HG02678 (cell line): Measurements from ENCODE around the gene BTNL3.

Experiments used
- ATAC-seq: cut with Tn5 transposase; IDR thresholded peaks from one replicate; pipeline ENCODE4 v1.9.1; 2021; ENCODE audit warnings: mild to moderate bottlenecking, moderate library complexity; ENCODE audit not compliant: unreplicated experiment

Gene BTNL3

DNA sequence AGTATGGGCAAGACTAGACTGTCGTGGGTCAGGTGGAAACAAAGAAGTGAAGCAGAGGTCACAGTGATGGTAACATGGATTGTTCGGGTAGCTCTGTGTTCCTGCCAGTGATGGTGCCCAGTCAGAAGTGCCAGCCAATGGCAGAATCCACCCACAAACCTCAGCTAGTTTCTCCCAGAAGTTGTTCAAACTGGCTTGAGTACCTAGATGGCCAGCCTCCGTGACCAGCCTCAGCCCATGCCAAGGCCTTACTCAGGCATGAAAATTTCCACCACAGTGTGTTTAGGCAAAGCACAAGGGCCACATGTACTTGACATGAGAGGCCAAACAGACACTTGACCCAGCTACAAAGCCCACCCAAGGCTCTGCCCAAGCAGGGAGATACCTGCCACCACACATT, 32.0 kb downstream of the BTNL3 start:
- no peak for ATAC-seq

DNA sequence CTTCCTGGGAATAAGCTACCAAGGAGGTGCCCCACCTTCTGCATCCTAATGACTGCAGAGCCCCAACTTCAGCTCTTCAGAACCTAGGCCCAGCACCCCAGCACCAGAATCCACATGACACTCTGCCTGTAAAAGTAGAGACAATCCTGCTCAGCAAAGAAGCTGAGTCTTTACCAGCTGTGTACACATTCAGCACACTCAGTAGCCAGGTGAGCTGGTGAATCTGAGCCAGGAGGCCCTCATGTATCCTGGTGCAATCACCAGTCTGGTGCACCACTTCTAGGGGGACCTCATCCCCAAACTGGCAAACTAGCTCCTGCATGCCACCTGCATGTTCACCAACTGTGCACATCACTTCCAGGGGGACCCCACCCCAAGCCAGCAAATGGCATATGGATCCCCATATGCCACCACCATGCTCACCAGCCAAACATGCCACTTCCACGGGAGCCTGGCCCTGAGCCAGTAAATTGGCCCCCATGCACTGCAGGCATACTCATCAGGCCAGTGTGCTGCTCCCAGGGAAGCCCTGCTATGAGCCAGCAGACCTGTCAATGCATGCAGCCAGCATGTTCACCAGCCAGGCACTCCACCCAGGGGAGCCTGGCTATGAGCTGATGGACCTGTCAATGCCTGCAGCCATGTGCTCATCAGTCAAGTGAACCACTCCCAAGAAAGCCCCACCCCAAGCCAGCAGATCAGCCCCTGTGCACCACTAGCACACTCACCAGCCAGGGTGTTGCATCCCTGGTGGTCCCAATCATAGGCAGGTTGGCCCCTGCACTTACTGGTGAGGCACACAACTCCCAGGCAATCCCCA, 35.8 kb downstream of the BTNL3 start:
- no peak for ATAC-seq

DNA sequence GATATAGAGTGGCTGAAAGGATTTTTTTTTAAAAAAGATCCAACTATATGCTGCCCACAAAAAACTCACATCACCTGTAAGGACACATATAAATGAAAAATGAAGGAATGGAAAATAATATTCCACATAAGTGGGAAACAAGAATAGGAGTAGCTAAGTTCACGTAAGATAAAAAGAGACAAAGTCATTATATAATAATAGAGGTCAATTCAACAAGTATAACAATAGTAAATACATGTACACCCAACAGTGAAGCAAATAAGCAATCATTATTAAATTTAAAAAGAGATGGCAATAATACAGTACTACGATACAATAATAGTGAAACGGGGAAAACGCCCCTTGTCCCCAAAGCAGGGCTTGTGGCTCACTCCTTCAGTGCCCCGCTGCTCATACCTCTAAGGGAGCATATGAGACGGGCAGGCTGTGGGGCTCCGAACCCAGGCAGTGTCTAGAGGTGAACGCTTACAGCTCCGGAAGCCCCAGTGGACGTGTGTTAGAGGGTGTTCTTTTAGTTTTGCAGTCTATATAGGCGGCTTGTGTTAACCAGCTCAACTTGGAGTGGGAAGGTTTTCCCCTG, 38.9 kb downstream of the BTNL3 start:
- no peak for ATAC-seq

- no peak for ATAC-seq
These were observed 39.6 kb downstream of the BTNL3 start for GRCh38 chr5:181028032-181028819.

DNA sequence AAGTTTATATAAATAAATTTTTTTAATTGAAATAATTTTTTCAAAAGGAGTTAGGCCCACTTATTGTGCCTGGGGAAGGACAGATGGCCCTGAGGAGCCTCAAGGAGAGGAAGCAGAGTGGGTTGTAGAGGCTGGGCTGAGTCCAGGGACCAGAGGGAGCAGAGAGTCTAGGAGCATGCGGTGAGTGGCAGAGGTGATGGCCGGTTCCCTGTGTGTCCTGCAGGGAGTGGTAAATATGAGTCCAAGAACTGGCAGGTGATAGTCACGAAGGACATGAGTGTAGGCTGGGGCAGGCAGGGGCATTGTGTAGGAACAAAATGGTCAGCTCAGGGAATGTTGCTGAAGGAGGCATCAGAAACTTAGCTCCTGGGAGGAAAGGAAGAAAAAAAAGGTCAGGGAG, 43.1 kb downstream of the BTNL3 start:
- no peak for ATAC-seq

DNA sequence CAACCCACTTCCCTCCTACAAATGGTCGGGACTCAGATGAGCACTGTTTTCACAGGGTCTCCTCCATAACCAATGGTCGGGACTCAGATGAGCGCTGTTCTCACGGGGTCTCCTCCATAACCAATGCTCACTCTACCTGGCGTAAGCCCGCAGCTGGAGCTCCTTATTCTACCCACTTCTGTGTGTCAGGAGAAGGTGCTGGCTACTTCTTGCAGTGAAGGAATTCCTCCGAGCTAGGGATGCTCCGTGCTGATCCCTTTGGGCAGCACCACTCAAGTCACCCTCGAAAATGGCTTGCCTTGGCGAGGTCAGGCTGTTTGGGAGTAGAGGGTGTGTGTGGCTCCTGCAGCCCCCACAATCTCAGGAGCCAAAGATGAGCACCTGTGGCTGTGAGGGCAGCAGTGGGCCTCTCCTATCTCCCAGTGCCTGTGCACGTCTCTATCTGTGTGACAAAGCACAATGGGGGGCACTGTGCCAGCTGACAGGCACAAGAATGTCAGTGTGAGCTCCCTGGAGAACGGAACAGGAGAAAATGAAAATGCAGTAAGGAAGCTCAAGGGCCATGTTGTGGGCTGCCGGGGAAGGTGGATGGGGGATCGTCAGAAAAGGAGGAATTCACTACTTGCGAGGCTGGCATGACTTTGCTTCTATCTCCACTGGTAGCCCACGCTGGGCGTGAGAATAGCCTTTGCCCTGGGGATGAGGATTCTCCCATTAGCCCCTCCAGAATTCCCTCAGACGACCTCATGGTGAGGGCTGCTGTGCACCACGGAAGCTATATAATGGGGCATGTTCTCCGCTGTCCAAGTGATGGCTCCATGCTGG, 47.6 kb downstream of the BTNL3 start:
- no peak for ATAC-seq

DNA sequence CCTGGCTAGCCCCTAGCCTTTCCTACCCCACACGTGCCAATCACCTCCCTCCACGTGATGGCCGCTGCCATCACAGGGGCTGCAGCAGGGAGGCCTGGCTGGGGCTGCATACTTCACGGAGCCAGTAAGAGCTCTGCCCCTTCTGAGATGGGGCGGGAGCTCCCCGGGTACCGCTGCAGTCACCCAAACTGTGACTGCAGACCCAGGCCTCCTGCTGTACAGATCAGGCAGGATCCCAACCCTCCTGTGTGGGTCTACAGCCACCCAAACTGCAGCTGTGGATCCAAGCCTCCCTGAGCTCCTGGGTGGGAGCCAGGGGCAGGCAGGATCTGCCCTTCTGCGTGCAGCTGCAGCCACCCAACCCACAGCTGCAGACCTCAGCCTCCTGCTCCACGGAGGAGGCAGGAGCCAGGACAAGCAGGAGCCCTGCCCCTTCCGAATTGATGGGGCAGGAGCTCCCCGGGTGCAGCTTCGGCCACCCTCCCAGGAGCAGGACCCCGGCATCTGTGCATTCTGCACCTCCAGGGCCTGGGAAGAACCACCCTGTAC, 48.2 kb downstream of the BTNL3 start:
- no peak for ATAC-seq

GRCh38 chr5:181037365-181037861, 48.8 kb downstream of the BTNL3 start:
- ATAC-seq = no peak

- ATAC-seq = no peak
These were observed 50.8 kb downstream of the BTNL3 start for GRCh38 chr5:181039471-181039870.

- ATAC-seq = no peak
These were observed 51.4 kb downstream of the BTNL3 start, which contains the start of gene BTNL9 for GRCh38 chr5:181039931-181040630. Gene BTNL9, plus strand, starts transcription at chr5:181040266. Its CDS starts 5,224 bp downstream, at chr5:181045490.

GRCh38 chr5:181040631-181040945, 51.9 kb downstream of the BTNL3 start:
- ATAC-seq = no peak

DNA sequence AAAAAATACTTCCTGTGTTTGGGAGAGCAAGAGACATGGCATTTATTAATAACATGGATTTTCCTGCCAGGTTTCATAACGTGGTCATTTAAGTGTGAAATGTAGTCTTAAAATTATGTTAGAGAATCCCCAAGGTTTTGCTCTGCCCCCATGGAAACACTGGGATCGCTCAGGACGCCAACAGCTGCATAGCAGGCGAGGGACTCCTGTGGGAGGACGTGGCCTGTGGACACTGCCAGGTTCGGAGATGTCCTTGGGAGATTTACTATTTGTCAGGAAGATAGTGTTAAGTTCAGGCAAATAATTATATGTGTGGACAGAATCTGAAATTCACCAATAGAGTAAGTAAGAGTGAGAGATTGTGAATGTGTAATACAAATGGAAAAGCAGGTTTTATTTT, 52.4 kb downstream of the BTNL3 start:
- no peak for ATAC-seq

- ATAC-seq = no peak
These were observed 53.5 kb downstream of the BTNL3 start for GRCh38 chr5:181042036-181042713.

GRCh38 chr5:181042722-181043121, 54.1 kb downstream of the BTNL3 start:
- no peak for ATAC-seq

DNA sequence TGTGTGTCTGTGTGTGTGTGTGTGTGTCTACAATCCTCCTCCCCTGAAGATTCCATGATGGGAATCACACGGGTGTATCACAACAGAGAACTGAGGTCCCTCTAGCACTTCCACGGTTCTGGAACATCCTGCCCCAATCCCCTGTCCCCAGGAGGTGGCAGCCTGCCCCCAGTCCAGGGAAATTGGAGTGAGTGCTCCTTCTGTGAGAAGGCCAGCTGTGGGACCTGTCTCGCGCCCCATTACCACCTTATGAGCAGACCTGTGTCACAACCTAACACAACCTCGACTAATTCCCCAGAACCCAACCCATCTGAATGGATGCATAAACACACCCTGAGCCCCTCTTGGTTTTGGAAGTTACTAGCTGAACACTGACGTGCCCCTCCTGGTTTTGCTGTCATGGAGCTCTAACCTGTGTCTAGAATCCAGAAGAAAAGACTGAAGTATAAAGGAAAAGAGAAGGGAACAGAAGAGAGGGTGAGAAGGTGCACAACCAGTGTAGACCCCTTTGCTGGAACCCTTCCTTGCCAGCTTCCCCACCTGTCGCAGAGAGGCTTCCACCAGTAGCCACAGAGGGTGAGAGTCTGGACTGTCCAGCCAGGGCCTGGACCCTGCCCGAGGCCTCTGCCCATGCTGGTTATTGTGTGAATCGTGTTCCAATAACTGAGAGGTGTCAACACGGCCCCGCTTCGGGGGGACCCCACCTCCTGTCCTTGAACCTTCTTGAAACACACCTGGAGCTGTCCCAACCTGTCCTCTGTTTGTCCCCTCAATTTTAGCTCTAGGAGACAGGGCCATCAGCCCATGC, 54.8 kb downstream of the BTNL3 start:
- no peak for ATAC-seq

DNA sequence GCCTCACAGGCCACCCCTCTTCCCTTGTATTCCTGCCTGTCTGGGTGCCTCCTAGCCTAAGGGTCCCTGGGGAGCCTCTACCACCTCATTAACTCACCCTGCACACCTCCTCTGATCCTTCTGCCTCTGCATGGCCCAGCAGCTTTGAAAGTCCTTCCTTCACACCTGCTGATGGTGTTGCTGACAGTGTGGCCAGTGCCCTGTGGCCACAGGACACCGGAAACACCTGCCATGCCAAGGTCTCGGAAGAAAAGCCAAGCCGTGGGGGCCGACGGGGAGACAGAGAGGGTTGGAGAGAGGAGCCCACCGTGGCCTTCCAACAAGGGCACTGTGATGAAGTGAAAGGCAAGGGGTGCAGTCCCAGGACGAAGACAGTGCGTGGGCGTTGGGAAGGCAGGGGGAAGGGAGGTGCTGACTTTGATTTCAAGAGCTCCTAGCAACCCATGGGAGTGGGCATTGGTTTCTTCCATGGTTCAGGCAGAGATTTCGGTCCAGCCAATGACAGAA, 55.5 kb downstream of the BTNL3 start:
- no peak for ATAC-seq

- no peak for ATAC-seq
These were observed 56.1 kb downstream of the BTNL3 start for GRCh38 chr5:181044662-181045305.

DNA sequence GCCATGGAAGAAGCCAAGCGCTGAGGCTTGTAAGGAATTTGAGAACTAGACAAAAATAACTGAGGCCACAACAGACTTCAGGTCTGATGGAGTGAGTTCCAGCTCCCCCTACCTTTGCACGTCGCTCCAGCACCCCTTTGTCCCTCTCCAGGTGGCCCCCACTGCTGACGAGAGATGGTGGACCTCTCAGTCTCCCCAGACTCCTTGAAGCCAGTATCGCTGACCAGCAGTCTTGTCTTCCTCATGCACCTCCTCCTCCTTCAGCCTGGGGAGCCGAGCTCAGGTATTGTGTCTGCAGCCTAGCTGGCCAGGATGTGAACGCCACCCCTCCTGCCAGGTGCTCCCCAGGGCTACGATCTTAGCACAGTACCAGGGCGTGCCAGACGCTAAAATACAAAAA, 56.7 kb downstream of the BTNL3 start:
- no peak for ATAC-seq
